Measurements from ENCODE around the gene C6orf47.

DNA sequence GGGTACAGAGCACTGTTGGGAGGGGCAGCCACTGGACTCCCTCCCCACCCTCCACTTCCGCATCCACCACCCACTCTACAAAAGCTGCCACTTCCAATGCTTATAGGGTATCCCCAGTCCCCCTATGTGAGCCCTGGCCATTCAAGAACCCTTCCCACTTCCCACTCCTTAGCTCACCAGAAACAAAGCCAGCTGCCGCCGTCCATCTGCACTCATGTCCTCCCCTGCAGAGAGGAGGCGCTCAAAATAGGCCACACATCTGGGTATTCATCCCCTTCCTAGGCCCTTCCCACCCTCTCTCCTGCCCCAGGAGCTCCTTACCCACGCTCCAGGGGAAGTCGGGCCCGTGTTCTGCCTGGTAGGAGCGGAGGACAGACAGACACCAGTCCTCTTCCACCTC, 26.7 kb upstream of the C6orf47 start:
- TF ChIP-seq POLR2AphosphoS5 (IDR thresholded peaks at IDR 0.05; ENCODE audit: low read depth, low read length) (no peak), REST (IDR thresholded peaks at IDR 0.05; ENCODE audit: insufficient read depth in 1 of 2, low read depth in 2 of 2, low read length in 2 of 2) (no peak), TAF1 (IDR thresholded peaks at IDR 0.05; ENCODE audit: borderline replicate concordance, insufficient read depth, low read length) (no peak), SIN3A (IDR thresholded peaks at IDR 0.05; ENCODE audit: borderline replicate concordance, insufficient read depth, low read length) (no peak)

Data from PFSK-1 (cell line).